Ishikawa (cell line): Measurements from ENCODE around the gene COMT.

Source experiments
- CEBPB ChIP-seq: IDR thresholded peaks from 2 replicates; pipeline ENCODE4 v1.6.1; 2012
- CREB1 ChIP-seq: IDR thresholded peaks from 2 replicates; pipeline ENCODE4 v1.6.1; 2012; ENCODE audit warnings: low read depth

- TF ChIP-seq CEBPB (no peak), CREB1 (no peak)
These were observed 49.2 kb downstream of the COMT start for GRCh38 chr22:19990609-19991394.
